GM12891 (cell line): ENCODE measurements around the gene ZNF341.

Source experiments
- PAX5 ChIP-seq: IDR thresholded peaks from 2 replicates; pipeline ENCODE4 v1.6.1; 2011; ENCODE audit warnings: low read length, moderate library complexity, mild to moderate bottlenecking; ENCODE audit not compliant: insufficient read depth, severe bottlenecking
- POLR2A ChIP-seq: IDR thresholded peaks from 2 replicates; pipeline ENCODE4 v1.6.1; 2011; ENCODE audit warnings: low read depth, low read length, control low read depth
- POLR2AphosphoS5 ChIP-seq: IDR thresholded peaks from 2 replicates; pipeline ENCODE4 v1.6.1; 2011; ENCODE audit warnings: low read depth, low read length, control low read depth
- POU2F2 ChIP-seq: IDR thresholded peaks from 2 replicates; pipeline ENCODE4 v1.6.1; 2011; ENCODE audit warnings: low read depth, mild to moderate bottlenecking, control low read depth, low read length, moderate library complexity
- TAF1 ChIP-seq: IDR thresholded peaks from 2 replicates; pipeline ENCODE4 v1.6.1; 2011; ENCODE audit warnings: low read depth, low read length, control low read depth

DNA sequence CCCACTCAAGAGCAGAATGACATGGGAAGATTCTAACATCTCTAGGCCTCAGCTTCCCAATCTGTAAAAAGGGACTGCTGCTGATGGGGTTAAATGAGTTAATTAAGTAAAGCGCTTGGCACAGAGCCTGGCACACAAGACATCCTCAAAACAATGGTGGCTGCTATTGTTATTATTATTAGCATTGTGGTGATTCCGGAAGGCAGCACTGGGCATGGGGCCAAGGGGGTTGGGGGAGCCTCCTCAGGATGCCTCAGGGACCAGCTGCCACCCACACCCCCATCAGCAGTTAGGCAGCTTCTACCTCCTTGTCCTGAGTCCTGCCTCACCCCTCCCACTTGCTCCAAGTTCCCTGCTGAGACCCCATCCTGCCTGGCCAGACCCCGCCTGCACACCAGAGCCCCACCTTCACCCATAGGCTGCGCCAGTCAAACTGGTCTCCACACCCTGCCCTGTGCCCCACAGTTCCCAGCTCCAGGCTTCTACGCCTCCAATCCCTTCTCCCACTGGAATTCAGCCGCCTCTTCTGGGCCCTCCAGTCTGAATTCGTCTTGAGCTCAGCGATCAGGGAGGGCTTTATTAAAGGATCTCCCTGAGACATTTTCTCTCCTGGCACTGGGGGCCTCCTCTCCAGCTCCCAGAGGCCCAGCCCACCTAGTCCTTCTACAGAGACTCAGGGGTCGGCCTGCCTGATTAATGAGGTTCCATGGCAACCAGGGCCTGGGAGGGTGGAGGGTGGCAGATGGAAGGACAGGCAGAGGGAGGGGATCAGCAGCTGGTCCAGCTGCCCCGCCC lies 47.1 kb upstream of the ZNF341 start:
- TF ChIP-seq TAF1 (no peak), POLR2A (no peak), POLR2AphosphoS5 (no peak), PAX5 (no peak), POU2F2 (no peak)
